GM19035 (cell line): ENCODE measurements around the gene DUSP9.
"Not testable (repeated sequence)": the region's sequence is repeated elsewhere in the genome, so short reads cannot be mapped to it uniquely, and the experiment has no call there.

ENCODE experiments used
- ATAC-seq: cut with Tn5 transposase; IDR thresholded peaks from one replicate; pipeline ENCODE4 v1.9.1; 2021; ENCODE audit not compliant: unreplicated experiment

The DUSP9 gene

DNA sequence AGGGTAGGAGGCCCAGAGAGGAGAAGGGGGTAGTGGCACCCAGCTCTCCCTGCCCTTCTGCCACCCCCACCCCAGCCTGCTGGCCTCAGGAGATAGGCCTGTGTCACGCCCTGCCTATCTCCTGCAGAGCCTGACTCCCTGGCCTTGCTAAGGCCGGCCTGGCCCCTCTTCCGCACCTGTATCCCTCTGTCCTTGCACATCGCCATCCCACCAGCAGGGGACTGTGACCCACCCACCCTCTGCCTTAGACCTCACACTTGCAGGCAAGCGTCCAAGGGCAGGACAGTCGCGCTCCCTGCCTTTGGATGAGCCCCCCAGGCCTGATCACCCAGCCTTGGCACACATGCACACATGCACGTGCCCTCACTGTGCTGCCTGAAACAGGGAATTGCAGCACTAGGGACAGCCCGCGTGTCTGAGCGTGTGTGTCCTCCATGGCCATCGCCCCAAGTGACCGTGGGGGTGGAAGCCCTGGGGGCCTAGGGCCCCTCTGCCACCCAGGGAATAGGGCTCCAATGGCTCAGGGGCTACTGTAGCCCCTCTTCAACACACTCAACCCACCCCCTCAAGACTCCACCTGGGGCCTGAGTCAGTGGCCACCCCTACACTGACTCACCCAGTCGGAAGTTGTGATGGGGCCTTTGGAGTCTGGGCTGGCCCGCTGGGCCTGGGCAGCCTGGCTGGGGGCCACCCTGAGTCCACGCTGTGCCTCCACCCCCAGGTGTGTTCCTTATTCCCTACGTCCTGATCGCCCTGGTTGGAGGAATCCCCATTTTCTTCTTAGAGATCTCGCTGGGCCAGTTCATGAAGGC, 42.9 kb downstream of the DUSP9 start:
- ATAC-seq = no peak

DNA sequence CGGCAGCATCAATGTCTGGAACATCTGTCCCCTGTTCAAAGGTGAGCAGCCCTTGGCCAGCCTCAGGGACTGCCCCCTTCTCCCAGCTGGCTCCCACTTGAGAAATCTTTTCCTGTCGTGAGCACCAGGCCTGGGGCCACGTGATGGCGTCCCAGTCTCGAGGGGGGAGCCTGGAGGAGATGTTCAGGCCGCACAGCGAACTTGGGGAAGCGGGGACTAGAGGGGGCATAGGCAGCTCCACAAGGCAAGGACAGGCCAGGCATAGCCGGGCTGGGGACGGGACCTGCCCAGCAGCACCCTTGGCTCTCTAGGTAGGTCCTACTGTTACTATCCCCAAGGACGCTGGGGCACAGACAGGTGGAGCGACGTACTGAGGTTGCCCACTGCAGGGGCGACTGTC, 43.5 kb downstream of the DUSP9 start:
- no peak for ATAC-seq

GRCh38 chrX:153691032-153691827, 44.2 kb downstream of the DUSP9 start:
- ATAC-seq = not testable (repeated sequence)

GRCh38 chrX:153692003-153692402, 45.0 kb downstream of the DUSP9 start:
- no peak for ATAC-seq

GRCh38 chrX:153692611-153693156, 45.7 kb downstream of the DUSP9 start:
- no peak for ATAC-seq

- no peak for ATAC-seq
These were observed 46.4 kb downstream of the DUSP9 start for GRCh38 chrX:153693216-153694086.

DNA sequence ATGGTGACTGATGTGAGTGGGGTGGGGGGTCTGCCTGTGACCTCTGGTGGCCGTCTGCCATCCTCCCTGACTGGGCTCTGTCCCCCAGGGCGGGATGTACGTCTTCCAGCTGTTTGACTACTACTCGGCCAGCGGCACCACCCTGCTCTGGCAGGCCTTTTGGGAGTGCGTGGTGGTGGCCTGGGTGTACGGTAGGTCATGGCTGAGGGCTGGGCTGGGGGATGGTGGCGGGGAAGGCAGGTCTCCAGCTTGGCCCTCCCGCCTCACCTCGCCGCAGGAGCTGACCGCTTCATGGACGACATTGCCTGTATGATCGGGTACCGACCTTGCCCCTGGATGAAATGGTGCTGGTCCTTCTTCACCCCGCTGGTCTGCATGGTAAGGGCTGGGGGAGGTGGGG, 47.3 kb downstream of the DUSP9 start:
- ATAC-seq = not testable (repeated sequence)

- no peak for ATAC-seq
These were observed 47.8 kb downstream of the DUSP9 start for GRCh38 chrX:153694687-153695270.

DNA sequence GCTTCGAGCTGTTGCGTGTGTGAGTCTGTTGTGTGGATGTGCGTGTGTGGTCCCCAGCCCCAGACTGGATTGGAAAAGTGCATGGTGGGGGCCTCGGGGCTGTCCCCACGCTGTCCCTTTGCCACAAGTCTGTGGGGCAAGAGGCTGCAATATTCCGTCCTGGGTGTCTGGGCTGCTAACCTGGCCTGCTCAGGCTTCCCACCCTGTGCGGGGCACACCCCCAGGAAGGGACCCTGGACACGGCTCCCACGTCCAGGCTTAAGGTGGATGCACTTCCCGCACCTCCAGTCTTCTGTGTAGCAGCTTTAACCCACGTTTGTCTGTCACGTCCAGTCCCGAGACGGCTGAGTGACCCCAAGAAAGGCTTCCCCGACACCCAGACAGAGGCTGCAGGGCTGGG, 49.1 kb downstream of the DUSP9 start:
- no peak for ATAC-seq

DNA sequence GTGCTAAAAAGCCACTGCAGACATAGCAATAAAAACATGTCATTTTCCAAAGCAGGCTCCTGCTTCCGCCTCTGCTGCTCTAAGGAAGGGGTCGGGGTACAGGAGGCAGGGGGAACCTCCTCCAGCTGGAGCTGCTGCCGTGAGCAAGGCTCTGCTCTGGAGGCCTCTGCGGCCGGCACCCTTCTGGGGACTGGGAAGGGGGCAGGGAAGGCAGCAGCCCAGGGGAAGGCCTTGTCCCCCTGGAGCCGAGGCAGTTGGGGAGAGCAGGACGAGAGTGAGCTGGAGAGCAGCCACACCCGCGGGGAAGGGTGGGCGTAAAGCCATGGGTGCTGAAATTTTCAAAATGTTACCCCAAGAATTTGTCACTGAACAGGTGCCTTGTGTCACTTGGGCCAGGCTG, 49.5 kb downstream of the DUSP9 start:
- ATAC-seq = not testable (repeated sequence)

- ATAC-seq = not testable (repeated sequence)
These were observed 50.2 kb downstream of the DUSP9 start for GRCh38 chrX:153696986-153697722.

DNA sequence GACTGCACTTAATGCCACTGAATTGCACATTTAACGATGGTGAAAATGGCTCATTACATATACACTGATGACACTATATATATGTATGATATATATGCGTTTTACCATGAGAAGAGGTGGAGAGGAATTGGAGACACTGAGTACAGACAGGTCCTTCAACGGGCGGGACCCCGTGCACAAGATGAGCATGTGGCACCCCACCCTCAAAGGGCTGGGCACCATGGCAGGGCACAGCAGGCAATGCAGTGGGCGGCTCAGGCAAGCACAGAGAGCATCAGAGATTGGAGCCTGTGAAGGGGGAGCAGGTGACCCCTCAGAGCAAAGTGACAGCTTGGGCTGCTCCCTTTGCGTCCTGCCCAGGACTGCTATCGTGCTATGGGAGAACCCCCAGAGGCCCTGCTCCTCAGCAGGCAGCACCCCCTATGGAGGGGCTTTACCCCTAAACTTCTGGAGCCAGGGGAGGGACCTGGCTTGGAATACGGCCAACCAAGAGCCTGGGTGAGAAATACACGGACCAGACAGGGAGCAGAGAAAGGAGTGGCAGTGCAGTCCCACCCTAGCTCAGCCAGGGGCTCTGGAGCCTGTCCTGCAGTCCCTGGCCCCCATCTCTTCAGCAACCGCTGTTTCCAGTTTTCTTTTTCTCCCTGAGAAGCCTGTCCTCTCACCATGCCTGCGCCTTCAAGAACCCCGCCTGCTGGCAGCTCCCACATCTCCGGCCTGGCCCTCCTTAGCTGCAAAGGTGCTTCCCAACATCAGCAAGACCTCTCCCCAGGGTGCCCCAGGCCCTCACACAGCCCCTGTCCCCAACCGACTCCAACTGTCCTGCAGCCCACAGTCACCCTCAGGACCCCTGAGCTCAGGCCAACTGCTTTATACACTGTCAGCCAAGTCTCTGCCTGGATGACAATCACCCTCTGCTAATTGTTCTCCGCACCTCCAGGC, 51.2 kb downstream of the DUSP9 start:
- ATAC-seq = no peak

DNA sequence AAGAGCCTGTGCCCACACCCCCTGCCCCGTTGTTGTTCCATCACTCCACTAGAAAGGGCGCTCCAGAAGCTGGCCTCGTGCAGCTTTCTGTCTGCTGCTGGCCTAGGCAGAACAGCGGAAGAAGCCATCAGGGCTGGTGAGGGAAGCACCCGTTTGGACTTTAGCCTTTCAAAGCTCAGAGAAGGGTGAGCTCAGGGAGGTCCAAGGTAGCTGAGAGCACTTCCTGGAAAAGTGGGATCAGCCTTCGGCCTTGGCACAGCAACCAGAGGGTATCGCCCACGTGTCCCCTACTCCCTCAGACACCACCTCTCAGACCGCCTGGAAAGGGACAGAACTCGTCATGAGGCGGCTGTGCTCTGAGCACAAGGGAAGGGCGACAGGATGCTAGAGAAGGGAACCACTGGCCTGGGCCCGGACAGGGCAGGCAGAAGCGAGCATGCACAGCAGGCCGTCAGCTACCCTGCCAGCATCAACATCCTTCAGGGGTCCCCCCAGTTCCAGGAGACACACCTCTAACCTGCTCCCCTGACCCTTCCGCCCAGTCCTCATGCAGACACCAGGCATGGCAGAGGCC, 52.3 kb downstream of the DUSP9 start:
- ATAC-seq = not testable (repeated sequence)

DNA sequence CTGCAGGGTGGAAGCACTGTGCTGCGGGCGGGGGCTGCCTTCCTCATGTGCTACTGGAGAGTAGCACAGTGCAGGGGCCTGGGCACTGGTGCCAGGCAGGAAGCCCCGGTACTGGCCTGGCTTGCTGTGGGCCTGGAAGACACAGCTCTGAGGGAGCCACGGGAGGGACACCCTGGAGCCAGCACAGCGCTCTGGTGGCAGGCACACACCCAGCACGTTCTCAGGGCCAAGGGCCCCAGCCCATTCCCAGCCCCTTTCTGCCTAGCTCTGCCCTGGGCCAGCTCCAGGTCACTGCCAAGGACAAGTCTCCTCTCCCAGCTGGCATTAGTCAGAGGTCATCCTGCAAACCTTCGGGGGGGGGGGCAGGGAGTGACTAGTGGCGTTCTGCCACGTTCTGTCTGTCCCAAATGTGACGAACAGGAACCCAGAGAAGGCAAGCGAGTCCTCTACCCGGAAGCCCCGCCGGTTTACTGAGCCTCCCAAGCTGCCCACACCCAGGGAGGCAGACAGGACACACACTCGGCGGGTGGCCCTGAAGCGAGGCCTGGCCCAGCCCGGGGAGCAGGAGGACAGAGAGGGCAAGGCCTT, 52.9 kb downstream of the DUSP9 start:
- not testable (repeated sequence) for ATAC-seq

GRCh38 chrX:153700376-153700945, 53.5 kb downstream of the DUSP9 start:
- ATAC-seq = no peak
